ENCODE data around the gene NHERF1. TPM values are rescaled to one million over a fixed set of nuclear protein-coding genes. Genes with fewer than 3 reads are reported as not detected.

Gene NHERF1
- total and polyA plus RNA-seq, 2 of the 13 experiments (the other 11 are each of a cell fraction or from before 2014, with no cell fraction given) = 169 to 269 TPM

DNA sequence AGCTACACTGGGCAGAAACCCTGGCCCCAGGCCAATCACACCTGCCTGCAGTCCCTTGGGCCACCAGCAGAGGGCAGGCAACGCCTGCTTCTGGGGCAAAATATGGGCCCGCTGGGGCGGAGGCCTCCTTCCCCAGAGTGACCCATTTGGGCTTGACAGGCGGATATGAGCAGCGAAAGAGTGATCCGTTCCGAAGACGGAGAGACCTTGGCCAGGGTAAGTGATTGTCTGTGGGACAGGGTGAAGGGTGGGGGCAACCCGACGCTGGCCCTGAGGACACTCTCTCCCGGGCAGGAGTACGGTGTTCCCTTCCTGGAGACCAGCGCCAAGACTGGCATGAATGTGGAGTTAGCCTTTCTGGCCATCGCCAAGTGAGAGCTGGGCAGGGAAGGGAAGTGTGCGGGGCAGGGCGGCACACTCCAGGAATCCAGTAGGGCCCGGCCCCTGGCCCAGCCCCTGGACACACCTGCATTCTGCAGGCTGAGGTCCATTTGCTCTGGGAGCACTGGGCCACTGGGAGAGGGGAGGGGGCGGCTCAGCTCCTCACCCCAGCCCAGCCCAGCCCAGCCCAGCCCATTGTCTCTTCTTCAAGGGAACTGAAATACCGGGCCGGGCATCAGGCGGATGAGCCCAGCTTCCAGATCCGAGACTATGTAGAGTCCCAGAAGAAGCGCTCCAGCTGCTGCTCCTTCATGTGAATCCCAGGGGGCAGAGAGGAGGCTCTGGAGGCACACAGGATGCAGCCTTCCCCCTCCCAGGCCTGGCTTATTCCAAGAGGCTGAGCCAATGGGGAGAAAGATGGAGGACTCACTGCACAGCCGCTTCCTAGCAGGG is 3.5 kb upstream of the NHERF1 start (continued):
- TF ChIP-seq, protein P1, sequence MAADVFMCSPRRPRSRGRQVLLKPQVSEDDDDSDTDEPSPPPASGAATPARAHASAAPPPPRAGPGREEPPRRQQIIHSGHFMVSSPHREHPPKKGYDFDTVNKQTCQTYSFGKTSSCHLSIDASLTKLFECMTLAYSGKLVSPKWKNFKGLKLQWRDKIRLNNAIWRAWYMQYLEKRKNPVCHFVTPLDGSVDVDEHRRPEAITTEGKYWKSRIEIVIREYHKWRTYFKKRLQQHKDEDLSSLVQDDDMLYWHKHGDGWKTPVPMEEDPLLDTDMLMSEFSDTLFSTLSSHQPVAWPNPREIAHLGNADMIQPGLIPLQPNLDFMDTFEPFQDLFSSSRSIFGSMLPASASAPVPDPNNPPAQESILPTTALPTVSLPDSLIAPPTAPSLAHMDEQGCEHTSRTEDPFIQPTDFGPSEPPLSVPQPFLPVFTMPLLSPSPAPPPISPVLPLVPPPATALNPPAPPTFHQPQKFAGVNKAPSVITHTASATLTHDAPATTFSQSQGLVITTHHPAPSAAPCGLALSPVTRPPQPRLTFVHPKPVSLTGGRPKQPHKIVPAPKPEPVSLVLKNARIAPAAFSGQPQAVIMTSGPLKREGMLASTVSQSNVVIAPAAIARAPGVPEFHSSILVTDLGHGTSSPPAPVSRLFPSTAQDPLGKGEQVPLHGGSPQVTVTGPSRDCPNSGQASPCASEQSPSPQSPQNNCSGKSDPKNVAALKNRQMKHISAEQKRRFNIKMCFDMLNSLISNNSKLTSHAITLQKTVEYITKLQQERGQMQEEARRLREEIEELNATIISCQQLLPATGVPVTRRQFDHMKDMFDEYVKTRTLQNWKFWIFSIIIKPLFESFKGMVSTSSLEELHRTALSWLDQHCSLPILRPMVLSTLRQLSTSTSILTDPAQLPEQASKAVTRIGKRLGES (CRISPR knock-in tag; IDR thresholded peaks at IDR 0.05; ENCODE audit: borderline replicate concordance) = no peak
- TF ChIP-seq HDAC1 (CRISPR knock-in tag; IDR thresholded peaks at IDR 0.05) = no peak
- TF ChIP-seq, protein P2, sequence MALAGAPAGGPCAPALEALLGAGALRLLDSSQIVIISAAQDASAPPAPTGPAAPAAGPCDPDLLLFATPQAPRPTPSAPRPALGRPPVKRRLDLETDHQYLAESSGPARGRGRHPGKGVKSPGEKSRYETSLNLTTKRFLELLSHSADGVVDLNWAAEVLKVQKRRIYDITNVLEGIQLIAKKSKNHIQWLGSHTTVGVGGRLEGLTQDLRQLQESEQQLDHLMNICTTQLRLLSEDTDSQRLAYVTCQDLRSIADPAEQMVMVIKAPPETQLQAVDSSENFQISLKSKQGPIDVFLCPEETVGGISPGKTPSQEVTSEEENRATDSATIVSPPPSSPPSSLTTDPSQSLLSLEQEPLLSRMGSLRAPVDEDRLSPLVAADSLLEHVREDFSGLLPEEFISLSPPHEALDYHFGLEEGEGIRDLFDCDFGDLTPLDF (CRISPR knock-in tag; IDR thresholded peaks at IDR 0.05) = no peak
- TF ChIP-seq ATM (IDR thresholded peaks at IDR 0.05; ENCODE audit: borderline replicate concordance) = no peak
- TF ChIP-seq ZNF468 (CRISPR knock-in tag; IDR thresholded peaks at IDR 0.05) = no peak
- TF ChIP-seq, protein P3, sequence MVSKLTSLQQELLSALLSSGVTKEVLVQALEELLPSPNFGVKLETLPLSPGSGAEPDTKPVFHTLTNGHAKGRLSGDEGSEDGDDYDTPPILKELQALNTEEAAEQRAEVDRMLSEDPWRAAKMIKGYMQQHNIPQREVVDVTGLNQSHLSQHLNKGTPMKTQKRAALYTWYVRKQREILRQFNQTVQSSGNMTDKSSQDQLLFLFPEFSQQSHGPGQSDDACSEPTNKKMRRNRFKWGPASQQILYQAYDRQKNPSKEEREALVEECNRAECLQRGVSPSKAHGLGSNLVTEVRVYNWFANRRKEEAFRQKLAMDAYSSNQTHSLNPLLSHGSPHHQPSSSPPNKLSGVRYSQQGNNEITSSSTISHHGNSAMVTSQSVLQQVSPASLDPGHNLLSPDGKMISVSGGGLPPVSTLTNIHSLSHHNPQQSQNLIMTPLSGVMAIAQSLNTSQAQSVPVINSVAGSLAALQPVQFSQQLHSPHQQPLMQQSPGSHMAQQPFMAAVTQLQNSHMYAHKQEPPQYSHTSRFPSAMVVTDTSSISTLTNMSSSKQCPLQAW (CRISPR knock-in tag; IDR thresholded peaks at IDR 0.05) = peak; percentile 94
- TF ChIP-seq, protein P4, sequence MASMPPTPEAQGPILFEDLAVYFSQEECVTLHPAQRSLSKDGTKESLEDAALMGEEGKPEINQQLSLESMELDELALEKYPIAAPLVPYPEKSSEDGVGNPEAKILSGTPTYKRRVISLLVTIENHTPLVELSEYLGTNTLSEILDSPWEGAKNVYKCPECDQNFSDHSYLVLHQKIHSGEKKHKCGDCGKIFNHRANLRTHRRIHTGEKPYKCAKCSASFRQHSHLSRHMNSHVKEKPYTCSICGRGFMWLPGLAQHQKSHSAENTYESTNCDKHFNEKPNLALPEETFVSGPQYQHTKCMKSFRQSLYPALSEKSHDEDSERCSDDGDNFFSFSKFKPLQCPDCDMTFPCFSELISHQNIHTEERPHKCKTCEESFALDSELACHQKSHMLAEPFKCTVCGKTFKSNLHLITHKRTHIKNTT (CRISPR knock-in tag; IDR thresholded peaks at IDR 0.05) = no peak
- TF ChIP-seq, protein P5, sequence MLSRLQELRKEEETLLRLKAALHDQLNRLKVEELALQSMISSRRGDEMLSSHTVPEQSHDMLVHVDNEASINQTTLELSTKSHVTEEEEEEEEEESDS (CRISPR knock-in tag; IDR thresholded peaks at IDR 0.05; ENCODE audit: borderline replicate concordance) = no peak
- no peak for TF ChIP-seq ZNF234 (CRISPR knock-in tag; conservative IDR thresholded peaks at IDR 0.05)
- TF ChIP-seq NR3C1 (CRISPR knock-in tag; IDR thresholded peaks at IDR 0.05) = no peak
- TF ChIP-seq, protein P6, sequence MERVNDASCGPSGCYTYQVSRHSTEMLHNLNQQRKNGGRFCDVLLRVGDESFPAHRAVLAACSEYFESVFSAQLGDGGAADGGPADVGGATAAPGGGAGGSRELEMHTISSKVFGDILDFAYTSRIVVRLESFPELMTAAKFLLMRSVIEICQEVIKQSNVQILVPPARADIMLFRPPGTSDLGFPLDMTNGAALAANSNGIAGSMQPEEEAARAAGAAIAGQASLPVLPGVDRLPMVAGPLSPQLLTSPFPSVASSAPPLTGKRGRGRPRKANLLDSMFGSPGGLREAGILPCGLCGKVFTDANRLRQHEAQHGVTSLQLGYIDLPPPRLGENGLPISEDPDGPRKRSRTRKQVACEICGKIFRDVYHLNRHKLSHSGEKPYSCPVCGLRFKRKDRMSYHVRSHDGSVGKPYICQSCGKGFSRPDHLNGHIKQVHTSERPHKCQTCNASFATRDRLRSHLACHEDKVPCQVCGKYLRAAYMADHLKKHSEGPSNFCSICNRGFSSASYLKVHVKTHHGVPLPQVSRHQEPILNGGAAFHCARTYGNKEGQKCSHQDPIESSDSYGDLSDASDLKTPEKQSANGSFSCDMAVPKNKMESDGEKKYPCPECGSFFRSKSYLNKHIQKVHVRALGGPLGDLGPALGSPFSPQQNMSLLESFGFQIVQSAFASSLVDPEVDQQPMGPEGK (CRISPR knock-in tag; IDR thresholded peaks at IDR 0.05) = peak; percentile 83
- TF ChIP-seq NFRKB (IDR thresholded peaks at IDR 0.05) = no peak
- TF ChIP-seq, protein P7, sequence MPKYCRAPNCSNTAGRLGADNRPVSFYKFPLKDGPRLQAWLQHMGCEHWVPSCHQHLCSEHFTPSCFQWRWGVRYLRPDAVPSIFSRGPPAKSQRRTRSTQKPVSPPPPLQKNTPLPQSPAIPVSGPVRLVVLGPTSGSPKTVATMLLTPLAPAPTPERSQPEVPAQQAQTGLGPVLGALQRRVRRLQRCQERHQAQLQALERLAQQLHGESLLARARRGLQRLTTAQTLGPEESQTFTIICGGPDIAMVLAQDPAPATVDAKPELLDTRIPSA (CRISPR knock-in tag; IDR thresholded peaks at IDR 0.05; ENCODE audit: borderline replicate concordance) = no peak
- TF ChIP-seq ATF7 (IDR thresholded peaks at IDR 0.05) = no peak
- no peak for TF ChIP-seq ATF7 (CRISPR knock-in tag; IDR thresholded peaks at IDR 0.05)
- TF ChIP-seq ELF1 (CRISPR knock-in tag; IDR thresholded peaks at IDR 0.05) = 0 out of 2 replicates have a peak, but pooled peaks have one; percentile 12
- no peak for TF ChIP-seq ZNF296 (CRISPR knock-in tag; conservative IDR thresholded peaks at IDR 0.05)
- TF ChIP-seq SNAPC2 (CRISPR knock-in tag; IDR thresholded peaks at IDR 0.05) = 0 out of 2 replicates have a peak, but pooled peaks have one; percentile 59
